Neuronal stem cell (in vitro differentiated cells): Measurements from ENCODE around the gene TRNP1.

Source experiments
- DNase-seq: peaks from one replicate; pipeline ENCODE4 v3.0.0-alpha.2; 2013; ENCODE audit warnings: low spot score
- H2AFZ ChIP-seq: one replicate; pipeline ENCODE4 v1.6.1; 2013; ENCODE audit warnings: mild to moderate bottlenecking, low read length, inconsistent platforms
- H2AK5ac ChIP-seq: 2 replicates; pipeline ENCODE4 v1.6.1; 2013; ENCODE audit warnings: low read depth, mild to moderate bottlenecking, inconsistent platforms, low read length, moderate library complexity, mixed read lengths
- H2BK120ac ChIP-seq: 2 replicates; pipeline ENCODE4 v1.6.1; 2013; ENCODE audit warnings: low read depth, mild to moderate bottlenecking, inconsistent platforms, low read length, moderate library complexity, mixed read lengths
- H2BK12ac ChIP-seq: one replicate; pipeline ENCODE4 v1.6.1; 2013; ENCODE audit warnings: low read length, inconsistent platforms
- H2BK15ac ChIP-seq: 2 replicates; pipeline ENCODE4 v1.6.1; 2013; ENCODE audit warnings: mild to moderate bottlenecking, low read length, inconsistent platforms, mixed read lengths
- H2BK5ac ChIP-seq: one replicate; pipeline ENCODE4 v1.6.1; 2013; ENCODE audit warnings: inconsistent platforms, mild to moderate bottlenecking, low read length, moderate library complexity
- H3K14ac ChIP-seq: one replicate; pipeline ENCODE4 v1.6.1; 2013; ENCODE audit warnings: low read length, inconsistent platforms
- H3K18ac ChIP-seq: 2 replicates; pipeline ENCODE4 v1.6.1; 2013; ENCODE audit warnings: low read length, inconsistent platforms
- H3K23ac ChIP-seq: 2 replicates; pipeline ENCODE4 v1.6.1; 2013; ENCODE audit warnings: low read depth, mild to moderate bottlenecking, mixed read lengths, low read length, inconsistent platforms; ENCODE audit not compliant: poor library complexity
- H3K27ac ChIP-seq: replicated peaks from 3 replicates; pipeline ENCODE4 v1.5.1; 2013; ENCODE audit warnings: low read length, inconsistent platforms
- H3K27me3 ChIP-seq, 3 experiments: 2 replicates each; pipeline ENCODE4 v1.6.1; 2013; ENCODE audit warnings: low read length in 3 of 3, mild to moderate bottlenecking in 2 of 3, inconsistent platforms in 1 of 3, low read depth in 1 of 3, mixed read lengths in 1 of 3, moderate library complexity in 1 of 3; ENCODE audit not compliant: control insufficient read depth in 3 of 3, insufficient read depth in 3 of 3
- H3K36me3 ChIP-seq, 2 donors: replicated peaks in 1 of 2; 2 replicates each; pipeline ENCODE4 v1.6.1; 2013; ENCODE audit warnings: low read length in 2 of 2; ENCODE audit not compliant: control insufficient read depth in 2 of 2, insufficient read depth in 2 of 2
- H3K4ac ChIP-seq: 2 replicates; pipeline ENCODE4 v1.6.1; 2013; ENCODE audit warnings: inconsistent platforms, mild to moderate bottlenecking, low read length, moderate library complexity
- H3K4me1 ChIP-seq, 2 donors: 1 replicate in 1 of 2; 2 replicates in 1 of 2; pipeline ENCODE4 v1.6.1; 2013; ENCODE audit warnings: low read length in 2 of 2, low read depth in 1 of 2; ENCODE audit not compliant: control insufficient read depth in 2 of 2, insufficient read depth in 1 of 2
- H3K4me2 ChIP-seq: one replicate; pipeline ENCODE4 v1.6.1; 2013; ENCODE audit warnings: mild to moderate bottlenecking, low read length, inconsistent platforms; ENCODE audit not compliant: insufficient read depth, poor library complexity, severe bottlenecking
- H3K4me3 ChIP-seq, 2 donors: 2 replicates each; pipeline ENCODE4 v1.5.1; 2013; ENCODE audit warnings: low read length in 2 of 2, mild to moderate bottlenecking in 2 of 2, inconsistent platforms in 1 of 2, moderate library complexity in 1 of 2
- H3K79me1 ChIP-seq: one replicate; pipeline ENCODE4 v1.6.1; 2013; ENCODE audit warnings: low read depth, mild to moderate bottlenecking, inconsistent platforms, low read length, moderate library complexity
- H3K9ac ChIP-seq: one replicate; pipeline ENCODE4 v1.6.1; 2013; ENCODE audit warnings: mild to moderate bottlenecking, low read depth, low read length, inconsistent platforms; ENCODE audit not compliant: poor library complexity
- H3K9me3 ChIP-seq, 2 donors: replicated peaks in 1 of 2; 2 replicates each; pipeline versions ENCODE3 to v1.6.1; 2013; ENCODE audit warnings: low read length in 2 of 2, mild to moderate bottlenecking in 2 of 2, inconsistent platforms in 1 of 2, low read depth in 1 of 2, mixed read lengths in 1 of 2, moderate library complexity in 1 of 2; ENCODE audit not compliant: control insufficient read depth in 2 of 2, insufficient read depth in 1 of 2
- H4K8ac ChIP-seq: one replicate; pipeline ENCODE4 v1.6.1; 2013; ENCODE audit warnings: low read depth, mild to moderate bottlenecking, inconsistent platforms, low read length, moderate library complexity
- H4K91ac ChIP-seq: one replicate; pipeline ENCODE4 v1.6.1; 2013; ENCODE audit warnings: low read length, low read depth, mild to moderate bottlenecking, inconsistent platforms; ENCODE audit not compliant: poor library complexity
- WGBS, 2 donors: extraction: QIAGEN DNeasy Blood & Tissue Kit; methylation state at CpG; one replicate each; pipeline ENCODE4 v1.1.7; 2013; ENCODE audit warnings: missing lambda C conversion rate in 2 of 2, mixed read lengths in 1 of 2; ENCODE audit not compliant: insufficient read length in 2 of 2, insufficient replicate concordance in 1 of 2; ENCODE audit errors: extremely low coverage in 2 of 2; 5-methylcytosine and 5-hydroxymethylcytosine counted together

The TRNP1 gene

GRCh38 chr1:27017207-27017606 lies 23.7 kb downstream of the TRNP1 start:
- WGBS, 2 donors = no CpG with 5 or more reads among the region's 4 CpGs
- no peaks in the 10 kb centered on the region for H3K79me1 ChIP-seq
- no peak overlapping the region for H4K91ac ChIP-seq

DNA sequence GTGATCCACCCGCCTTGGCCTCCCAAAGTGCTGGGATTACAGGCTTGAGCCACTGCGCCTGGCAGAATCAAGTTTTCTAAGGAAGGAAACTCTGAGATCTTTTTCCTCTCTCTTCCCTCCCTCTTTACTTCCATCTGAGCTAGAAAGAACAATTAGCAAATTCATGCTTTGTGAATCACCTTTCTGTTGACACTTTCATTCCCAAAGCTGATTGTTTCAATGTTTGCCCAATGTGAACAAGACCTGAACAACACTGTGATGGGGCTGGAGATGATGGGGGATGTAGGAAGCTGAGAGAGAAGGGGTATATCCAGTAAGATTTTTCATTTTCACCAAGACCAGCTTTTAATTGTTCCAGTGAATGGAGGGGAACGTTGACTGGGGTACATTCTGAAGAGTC lies 24.8 kb downstream of the TRNP1 start:
- Histone ChIP-seq H3K27me3 (no peaks in the 10 kb centered on the region), H2AK5ac (no peak overlapping the region), H3K23ac (no peak overlapping the region), H3K4ac (no peak overlapping the region), H2BK15ac (no peak overlapping the region), H3K36me3 (no peaks in the 10 kb centered on the region), H3K79me1 (no peaks in the 10 kb centered on the region), H3K4me3 (no peak overlapping the region), H3K14ac (no peak overlapping the region), H2BK5ac (no peak overlapping the region), H3K27ac (no peak overlapping the region), H3K18ac (no peak overlapping the region), H3K9me3 (no peaks in the 10 kb centered on the region), H3K4me1 (peaks cover 7 to 12% of the 10 kb centered on the region in 2 donors), H3K4me2 (no peak overlapping the region), H4K8ac (no peak overlapping the region), H2AFZ (no peak overlapping the region), H4K91ac (no peak overlapping the region), H2BK12ac (no peak overlapping the region), H3K9ac (no peak overlapping the region), H2BK120ac (no peak overlapping the region)
- DNase-seq = no peak
- no CpG with 5 or more reads among the region's 3 CpGs for WGBS, 2 donors

More at GRCh38 chr1:27017207-27017606, 23.7 kb downstream of the TRNP1 start:
- Histone ChIP-seq H2BK15ac (no peak overlapping the region), H3K27ac (no peak overlapping the region), H2BK120ac (no peak overlapping the region), H3K23ac (no peak overlapping the region), H2BK5ac (no peak overlapping the region), H3K36me3 (no peaks in the 10 kb centered on the region), H3K4ac (no peak overlapping the region), H3K14ac (no peak overlapping the region), H3K9ac (no peak overlapping the region), H2AFZ (no peak overlapping the region), H3K9me3 (no peaks in the 10 kb centered on the region), H3K18ac (no peak overlapping the region), H4K8ac (no peak overlapping the region), H3K27me3 (peaks cover 0 to 3% (median 0%) of the 10 kb centered on the region in 3 experiments), H3K4me2 (no peak overlapping the region), H2BK12ac (no peak overlapping the region), H2AK5ac (no peak overlapping the region), H3K4me3 (no peak overlapping the region), H3K4me1 (peaks cover 9 to 12% of the 10 kb centered on the region in 2 donors)
- DNase-seq = no peak

GRCh38 chr1:27021354-27022031 lies 28.0 kb downstream of the TRNP1 start:
- Histone ChIP-seq H2AFZ (peak overlapping the region; percentile 73), H4K8ac (no peak overlapping the region), H2BK120ac (no peak overlapping the region), H3K9ac (no peak overlapping the region), H3K27me3 (no peaks in the 10 kb centered on the region), H3K4me2 (no peak overlapping the region), H3K14ac (no peak overlapping the region), H3K9me3 (no peaks in the 10 kb centered on the region), H3K23ac (no peak overlapping the region), H3K4me3 (no peak overlapping the region), H2BK12ac (peak overlapping the region; percentile 10), H3K18ac (peak overlapping the region; percentile 48), H3K27ac (no peak overlapping the region), H3K36me3 (no peaks in the 10 kb centered on the region), H3K79me1 (no peaks in the 10 kb centered on the region), H4K91ac (no peak overlapping the region), H2BK5ac (no peak overlapping the region), H2AK5ac (no peak overlapping the region), H2BK15ac (peak overlapping the region; percentile 94), H3K4ac (no peak overlapping the region), H3K4me1 (peaks cover 7 to 12% of the 10 kb centered on the region in 2 donors)
- WGBS, 2 donors = no CpG with 5 or more reads among the region's 9 CpGs
- no peak for DNase-seq

GRCh38 chr1:27025718-27026117 lies 32.2 kb downstream of the TRNP1 start:
- no peak overlapping the region for H3K27ac ChIP-seq
- H2BK120ac ChIP-seq = no peak overlapping the region
- H2BK12ac ChIP-seq = no peak overlapping the region
- H3K4me1 ChIP-seq = peaks cover 16 to 18% of the 10 kb centered on the region in 2 donors
- no peak overlapping the region for H2AK5ac ChIP-seq
- no peak overlapping the region for H3K14ac ChIP-seq
- no peak overlapping the region for H3K18ac ChIP-seq
- no peak for DNase-seq
- no peak overlapping the region for H3K9ac ChIP-seq
- H3K4ac ChIP-seq = no peak overlapping the region
- WGBS, 2 donors = no CpG with 5 or more reads among the region's 4 CpGs
- no peaks in the 10 kb centered on the region for H3K27me3 ChIP-seq
- no peak overlapping the region for H2BK5ac ChIP-seq
- no peak overlapping the region for H2AFZ ChIP-seq
- H3K4me3 ChIP-seq = no peak overlapping the region
- H3K4me2 ChIP-seq = no peak overlapping the region
- H3K36me3 ChIP-seq = no peaks in the 10 kb centered on the region
- H4K8ac ChIP-seq = no peak overlapping the region
- H3K23ac ChIP-seq = no peak overlapping the region
- H2BK15ac ChIP-seq = no peak overlapping the region
- H3K9me3 ChIP-seq = no peaks in the 10 kb centered on the region
- H3K79me1 ChIP-seq = no peaks in the 10 kb centered on the region
- no peak overlapping the region for H4K91ac ChIP-seq
